ENCODE results near the gene ESYT1. TPM values are rescaled to one million over a fixed set of nuclear protein-coding genes. Genes with fewer than 3 reads are reported as not detected.
A peak's percentile ranks its signal among the peaks of the same experiment; 100 is the strongest.

Gene ESYT1
- total and polyA plus RNA-seq, 9 of the 15 experiments (the other 6 are each of a cell fraction or from before 2014, with no cell fraction given): 132 to 420 (median 164) TPM

GRCh38 chr12:56102683-56103065 is 25.4 kb upstream of the ESYT1 start (continued):
- TF ChIP-seq GTF2F1 (IDR thresholded peaks at IDR 0.05; ENCODE audit: low read depth, low read length) (no peak), THAP7 (CRISPR knock-in tag; IDR thresholded peaks at IDR 0.05) (no peak), ZEB2 (IDR thresholded peaks at IDR 0.05) (no peak)

GRCh38 chr12:56103066-56103711 is 24.9 kb upstream of the ESYT1 start:
- ChIA-PET CTCF (ENCODE audit: low intra/inter-chr PET ratio) (no interaction called here), POLR2A (interaction anchor here (0.6 to 7.8 kb wide), 7 partner anchors 8 to 107 kb away, joined by 3 to 125 read pairs (median 3); partner anchors contain the start of genes MYL6, RPL41 and ZC3H10)
- H4K20me1 ChIP-seq (replicated peaks; ENCODE audit: control insufficient read depth, insufficient read depth, low read length): peaks cover 10% of the 10 kb centered on the region
- peak overlapping the region; percentile 83 for H3K4me2 ChIP-seq (ENCODE audit: insufficient read depth, low read length)
- H3K27me3 ChIP-seq (ENCODE audit: control insufficient read depth in 2 of 2, insufficient read depth in 2 of 2, low read length in 2 of 2): no peaks in the 10 kb centered on the region
- peak overlapping the region; percentile 91 for H2AFZ ChIP-seq (ENCODE audit: low read depth, low read length)
- H3K9me3 ChIP-seq (replicated peaks; ENCODE audit: control insufficient read depth, insufficient read depth, low read depth, low read length): 0 out of 2 replicates have a peak, but pooled peaks cover 5% of the 10 kb centered on the region
- in situ Hi-C loops (cut with MboI): no loop called here
- intact Hi-C loops (cut with micrococcal nuclease): no loop called here
- no peak for ATAC-seq
- H3K9me1 ChIP-seq (ENCODE audit: control insufficient read depth, insufficient read depth, low read length): no peaks in the 10 kb centered on the region
- H3K4me3 ChIP-seq: peak overlapping the region; percentile 97
- peak in 1 of 4 experiments; percentile 6 for DNase-seq (ENCODE audit: extremely low read depth in 1 of 4, low spot score in 3 of 4)
- 35% methylated on average over 6 of the region's 6 CpGs for WGBS (ENCODE audit: insufficient coverage, low coverage, missing lambda C conversion rate)
- H3K27ac ChIP-seq (ENCODE audit: extremely low read depth, low read depth, low read length): peak overlapping the region; percentile 99
- peak overlapping the region in 1 of 2 experiments; percentile 99; a peak in 2 of 4 replicates for H3K9ac ChIP-seq (ENCODE audit: insufficient read depth in 1 of 2, low read depth in 2 of 2, low read length in 2 of 2)
- FAIRE-seq: peak; percentile 35
- peaks cover 30% of the 10 kb centered on the region for H3K36me3 ChIP-seq (ENCODE audit: control insufficient read depth, insufficient read depth, low read length)
- peaks cover 43% of the 10 kb centered on the region for H3K79me2 ChIP-seq (ENCODE audit: control insufficient read depth, insufficient read depth, low read length)
- peaks cover 11 to 25% of the 10 kb centered on the region in 2 experiments; a peak in 4 of 5 replicates for H3K4me1 ChIP-seq (replicated peaks in 1 of 2; ENCODE audit: control insufficient read depth in 2 of 2, insufficient read depth in 2 of 2, low read length in 2 of 2)
- no TSS peak for BruUV-seq (replicated peaks)
- TF ChIP-seq ELF1 (tag; IDR thresholded peaks at IDR 0.05): 0 out of 2 replicates have a peak, but pooled peaks have one; percentile 1
- TF ChIP-seq PKNOX1 (IDR thresholded peaks at IDR 0.05): peak; percentile 56; the same call in 1 of the 2 replicates
- no peak for TF ChIP-seq ZNF592 (IDR thresholded peaks at IDR 0.05)

All from K562 (cell line).